Testis (tissue), 2 donors: ENCODE measurements around the gene RNF11.

ENCODE experiments used
- CTCF ChIP-seq, 3 experiments: fragments of 450-650 bp in 2 of 3; fragments of 200-600 bp in 1 of 3; sonication (generic) in 1 of 3; IDR thresholded peaks; one replicate each; pipeline ENCODE4 v1.5.1; 2016 to 2019; ENCODE audit warnings: antibody characterized with exemption in 3 of 3, mild to moderate bottlenecking in 2 of 3, moderate library complexity in 1 of 3
- POLR2A ChIP-seq: fragments of 450-650 bp; IDR thresholded peaks from one replicate; pipeline ENCODE4 v1.6.1; 2017; ENCODE audit warnings: antibody characterized with exemption, mild to moderate bottlenecking, moderate library complexity

DNA sequence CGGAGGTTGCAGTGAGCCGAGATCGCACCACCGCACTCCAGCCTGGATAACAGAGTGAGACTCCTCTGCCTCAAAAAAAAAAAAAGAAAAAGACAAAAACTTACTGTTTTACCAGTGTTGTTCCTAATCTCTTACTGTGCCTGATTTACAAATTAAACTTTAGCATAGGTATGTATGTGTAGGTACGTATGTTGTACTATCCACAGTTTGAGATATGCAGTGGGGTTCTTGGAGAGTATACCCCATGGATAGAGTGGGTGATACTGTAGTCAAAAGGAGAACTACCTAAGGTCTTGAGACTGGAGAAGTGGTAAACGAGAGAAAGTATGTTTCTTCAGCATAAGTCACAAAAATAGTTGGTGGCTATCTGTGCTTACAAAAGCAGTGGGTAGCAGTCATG lies 38.6 kb downstream of the RNF11 start:
- TF ChIP-seq CTCF (IDR thresholded peaks at IDR 0.05) (no peak), POLR2A (no peak)
